NB4 (cell line): ENCODE data around the gene ABCG1.

Source experiments
- DNase-seq: peaks from one replicate; pipeline ENCODE4 v3.0.0; 2010; ENCODE audit warnings: low read depth
- H3K4me3 ChIP-seq: one replicate; pipeline ENCODE4 v1.5.1; 2011; ENCODE audit warnings: mild to moderate bottlenecking, low read depth, low read length, moderate library complexity
- CTCF ChIP-seq: IDR thresholded peaks from one replicate; pipeline ENCODE4 v1.5.1; 2012; ENCODE audit warnings: low read depth, low read length
- MAX ChIP-seq: IDR thresholded peaks from 2 replicates; pipeline ENCODE4 v1.6.1; 2011; ENCODE audit warnings: low read depth, low read length
- MYC ChIP-seq: IDR thresholded peaks from 2 replicates; pipeline ENCODE4 v1.6.1; 2011; ENCODE audit warnings: low read depth, low read length
- POLR2A ChIP-seq: IDR thresholded peaks from 2 replicates; pipeline ENCODE4 v1.6.1; 2011; ENCODE audit warnings: mild to moderate bottlenecking; ENCODE audit not compliant: insufficient read length; ENCODE audit errors: extremely low read depth

ABCG1 gene

DNA sequence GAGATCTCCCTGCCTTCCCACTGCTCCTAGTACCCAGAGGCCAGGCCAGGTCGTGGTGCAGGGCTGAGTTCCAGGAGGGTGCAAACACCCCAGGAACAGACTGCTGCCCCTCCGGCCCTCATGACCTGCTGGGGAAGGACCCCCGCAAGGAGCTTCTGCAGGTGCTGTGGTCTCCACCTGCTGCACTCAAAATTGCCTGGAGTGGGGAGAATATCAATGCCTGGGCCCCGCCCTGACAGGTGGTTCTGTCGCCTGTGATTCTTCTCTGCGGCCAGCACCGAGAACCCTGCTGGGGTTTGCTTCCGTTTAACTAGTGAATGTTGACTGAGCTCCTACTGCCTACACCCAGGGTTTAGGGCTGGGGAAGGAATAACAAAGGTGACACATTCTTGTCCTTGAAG lies 98.4 kb downstream of the ABCG1 start:
- DNase-seq, result peak; percentile 20
- no peak overlapping the region for H3K4me3 ChIP-seq
- TF ChIP-seq MYC (no peak), MAX (no peak), POLR2A (no peak), CTCF (no peak)

- TF ChIP-seq POLR2A (no peak), CTCF (no peak), MAX (no peak), MYC (no peak)
- no peak for DNase-seq
- no peak overlapping the region for H3K4me3 ChIP-seq
Observed at GRCh38 chr21:42317826-42318746, 99.1 kb downstream of the ABCG1 start.

GRCh38 chr21:42319376-42319775 lies 100.4 kb downstream of the ABCG1 start:
- TF ChIP-seq MYC (peak; percentile 26), CTCF (no peak)
- DNase-seq, result peak; percentile 90
- H3K4me3 ChIP-seq, result no peak overlapping the region

- no peak for DNase-seq
- TF ChIP-seq MYC, result no peak
- no peak for TF ChIP-seq CTCF
- no peak for TF ChIP-seq POLR2A
- H3K4me3 ChIP-seq, result no peak overlapping the region
Observed at GRCh38 chr21:42319851-42320572, 101.1 kb downstream of the ABCG1 start.

DNA sequence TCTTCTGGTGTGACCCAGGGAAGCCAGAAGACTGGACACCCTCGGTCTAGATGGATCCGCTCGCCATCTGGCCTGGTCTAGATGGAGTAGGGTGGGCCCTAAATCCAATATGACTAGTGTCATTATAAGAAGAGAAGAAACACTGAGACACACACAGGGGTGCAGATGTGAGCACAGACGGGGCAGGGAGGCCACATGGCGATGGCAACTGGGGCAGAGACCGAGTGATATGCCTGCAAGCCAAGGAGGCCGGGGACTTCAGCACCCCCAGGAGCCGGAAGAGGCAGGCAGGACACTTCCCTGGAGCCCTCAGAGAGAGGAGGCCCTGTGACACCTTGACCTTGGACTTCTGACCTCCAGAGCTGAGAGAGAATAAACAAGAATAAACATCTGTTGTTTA lies 101.9 kb downstream of the ABCG1 start:
- no peak for DNase-seq
- no peak for TF ChIP-seq CTCF
- TF ChIP-seq MYC, result no peak
- no peak for TF ChIP-seq MAX
- no peak for TF ChIP-seq POLR2A
- H3K4me3 ChIP-seq, result no peak overlapping the region

DNA sequence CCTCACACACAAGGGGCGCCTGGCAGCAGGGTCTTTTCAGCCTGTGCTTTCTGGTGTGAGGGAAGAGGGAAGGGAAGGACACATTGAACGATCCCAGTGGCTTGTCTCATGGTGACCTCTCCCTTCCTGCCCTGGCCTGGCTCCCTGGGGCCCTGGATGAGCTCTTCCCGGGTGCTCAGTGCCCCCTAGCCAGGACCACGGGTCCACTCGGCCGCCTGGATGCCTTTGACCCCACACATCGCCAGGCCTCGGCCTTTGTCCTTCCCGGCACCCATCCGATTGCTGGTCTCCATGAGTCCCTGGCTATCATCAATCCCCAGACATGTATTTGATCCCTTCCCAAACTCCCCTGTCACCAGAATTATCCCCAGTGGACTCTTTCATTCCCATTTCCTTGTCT lies 102.3 kb downstream of the ABCG1 start:
- no peak for DNase-seq
- no peak overlapping the region for H3K4me3 ChIP-seq
- no peak for TF ChIP-seq MYC
- no peak for TF ChIP-seq CTCF
- no peak for TF ChIP-seq MAX
- TF ChIP-seq POLR2A, result no peak
